ENCODE measurements around the gene CD19. TPM values are rescaled to one million over a fixed set of nuclear protein-coding genes. Genes with fewer than 3 reads are reported as not detected.
"Not testable (repeated sequence)": the region's sequence is repeated elsewhere in the genome, so short reads cannot be mapped to it uniquely, and the experiment has no call there.

CD19 gene
- total and polyA plus RNA-seq, 12 donors: 0.26 to 1.8 (median 0.46) TPM; not detected in 2

GRCh38 chr16:28886945-28887344 is 44.8 kb upstream of the CD19 start:
- H3K9me3 ChIP-seq (replicated peaks in 1 of 3): no peaks in the 10 kb centered on the region
- WGBS, 4 donors: 47 to 77% (median 73%) methylated on average over 5 to 10 of the region's 10 CpGs
- no peak for DNase-seq
- intact Hi-C loops (cut with DNase I): no loop called here
- H3K36me3 ChIP-seq (replicated peaks in 1 of 2): no peaks in the 10 kb centered on the region
- no peak overlapping the region for H3K4me3 ChIP-seq
- no peaks in the 10 kb centered on the region for H3K4me1 ChIP-seq (replicated peaks in 1 of 2)
- no peak overlapping the region for H3K27ac ChIP-seq
- TF ChIP-seq CTCF (IDR thresholded peaks at IDR 0.05) (no peak), POLR2A (IDR thresholded peaks at IDR 0.05) (no peak)
- no peaks in the 10 kb centered on the region for H3K27me3 ChIP-seq

- DNase-seq; H3K36me3 ChIP-seq (replicated peaks in 1 of 2); H3K9me3 ChIP-seq (replicated peaks in 1 of 3); H3K27ac ChIP-seq; intact Hi-C loops (cut with DNase I); H3K4me3 ChIP-seq; H3K4me1 ChIP-seq (replicated peaks in 1 of 2); H3K27me3 ChIP-seq: not testable (repeated sequence)
- WGBS, 4 donors: 87 to 95% (median 88%) methylated on average over 5 of the region's 5 CpGs
Observed at GRCh38 chr16:28890355-28890754, 41.4 kb upstream of the CD19 start.

DNA sequence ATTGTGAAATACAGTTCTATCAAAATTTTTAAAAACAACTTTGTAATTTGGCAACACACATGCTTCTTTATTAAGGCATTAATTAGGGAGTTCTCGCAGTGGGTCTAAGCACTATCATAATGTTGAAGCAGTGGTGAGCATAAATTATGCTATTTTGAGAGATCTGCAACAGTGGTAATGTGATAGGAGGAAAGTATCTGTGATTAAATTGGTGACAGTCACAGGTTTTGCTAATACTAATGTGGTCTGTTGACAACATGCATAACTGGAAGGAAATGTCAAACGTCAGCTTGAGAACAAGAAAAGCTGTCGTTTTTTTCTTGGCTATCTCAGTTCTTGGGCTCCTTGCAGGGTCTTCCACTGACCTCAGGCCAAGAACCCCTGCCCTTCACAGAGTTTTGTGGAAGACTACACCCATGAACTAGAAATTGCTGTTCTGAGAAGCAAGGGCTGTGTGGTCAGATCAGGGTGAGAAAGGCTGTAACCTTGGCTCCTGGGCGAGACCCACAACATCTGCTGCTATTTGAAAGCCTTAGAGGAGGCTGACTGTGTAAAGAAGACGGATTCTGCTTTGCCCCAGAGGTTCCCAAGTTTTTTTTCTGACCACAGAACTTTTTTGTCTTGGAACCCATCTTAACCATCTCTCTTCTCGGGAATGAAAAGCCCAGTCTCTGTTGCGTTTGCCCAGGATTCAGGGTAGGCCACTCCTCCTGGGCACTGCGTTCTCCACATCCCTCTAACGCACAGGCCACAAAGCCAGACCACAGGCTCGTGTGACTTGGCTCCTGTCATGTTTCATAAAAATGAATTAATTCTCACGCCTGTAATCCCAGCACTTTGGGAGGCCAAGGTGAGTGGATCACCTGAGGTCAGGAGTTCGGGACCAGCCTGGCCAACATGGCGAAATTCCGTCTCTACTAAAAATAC is 39.5 kb upstream of the CD19 start:
- WGBS, 4 donors: 72 to 81% (median 74%) methylated on average over 14 of the region's 14 CpGs
- H3K4me3 ChIP-seq: no peak overlapping the region
- H3K36me3 ChIP-seq (replicated peaks in 1 of 2): no peaks in the 10 kb centered on the region
- no peaks in the 10 kb centered on the region for H3K4me1 ChIP-seq (replicated peaks in 1 of 2)
- H3K9me3 ChIP-seq (replicated peaks in 1 of 3): no peaks in the 10 kb centered on the region
- TF ChIP-seq CTCF (IDR thresholded peaks at IDR 0.05) (no peak), POLR2A (IDR thresholded peaks at IDR 0.05) (no peak)
- no peak for DNase-seq
- intact Hi-C loops (cut with DNase I): no loop called here
- no peaks in the 10 kb centered on the region for H3K27me3 ChIP-seq
- H3K27ac ChIP-seq: no peak overlapping the region

- Histone ChIP-seq H3K4me1 (replicated peaks in 1 of 2) (no peaks in the 10 kb centered on the region), H3K9me3 (replicated peaks in 1 of 3) (no peaks in the 10 kb centered on the region), H3K4me3 (no peak overlapping the region), H3K27ac (no peak overlapping the region), H3K36me3 (replicated peaks in 1 of 2) (no peaks in the 10 kb centered on the region), H3K27me3 (no peaks in the 10 kb centered on the region)
- intact Hi-C loops (cut with DNase I): no loop called here
- DNase-seq: no peak
- 86 to 93% (median 89%) methylated on average over 4 of the region's 4 CpGs for WGBS, 4 donors
- TF ChIP-seq POLR2A (IDR thresholded peaks at IDR 0.05) (no peak), CTCF (IDR thresholded peaks at IDR 0.05) (no peak)
Observed at GRCh38 chr16:28893291-28893690, 38.5 kb upstream of the CD19 start.

- intact Hi-C loops (cut with DNase I): no loop called here
- Histone ChIP-seq H3K4me3 (no peak overlapping the region), H3K36me3 (replicated peaks in 1 of 2) (no peaks in the 10 kb centered on the region), H3K27ac (no peak overlapping the region), H3K27me3 (no peaks in the 10 kb centered on the region), H3K9me3 (replicated peaks in 1 of 3) (no peaks in the 10 kb centered on the region), H3K4me1 (replicated peaks in 1 of 2) (no peaks in the 10 kb centered on the region)
- WGBS, 4 donors: 85 to 90% (median 87%) methylated on average over 4 of the region's 4 CpGs
- DNase-seq: no peak
- TF ChIP-seq POLR2A (IDR thresholded peaks at IDR 0.05): no peak
- no peak for TF ChIP-seq CTCF (IDR thresholded peaks at IDR 0.05)
Observed at GRCh38 chr16:28895609-28896008, 36.2 kb upstream of the CD19 start.

All from adrenal gland (tissue), 12 donors.